NCI-H526 (cell line): ENCODE data around the gene BMP2K.

Experiments
- DNase-seq, 2 experiments: peaks; one replicate each; lab custom pipeline; 2025; lab: John Stamatoyannopoulos, UW

Gene BMP2K

DNA sequence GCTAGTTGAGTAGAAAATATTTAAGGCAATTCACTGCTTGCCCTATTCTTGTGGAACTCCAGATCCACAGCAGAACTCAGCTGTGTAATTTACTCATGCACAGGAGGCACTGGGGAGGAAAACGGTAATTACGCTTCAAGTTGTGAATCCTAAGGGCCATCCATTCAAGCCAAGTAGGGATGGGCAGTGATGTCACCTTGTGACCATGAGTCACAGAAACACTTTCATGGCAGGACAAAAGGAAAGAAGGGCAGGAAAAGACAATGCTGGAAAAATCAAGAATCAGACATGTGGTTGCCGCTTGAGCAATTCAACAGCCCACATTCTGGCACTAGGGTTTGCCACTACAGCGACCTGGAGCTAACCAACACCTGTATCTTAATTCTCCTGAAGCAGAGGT is 161.7 kb downstream of the BMP2K start:
- DNase-seq = no peak

DNA sequence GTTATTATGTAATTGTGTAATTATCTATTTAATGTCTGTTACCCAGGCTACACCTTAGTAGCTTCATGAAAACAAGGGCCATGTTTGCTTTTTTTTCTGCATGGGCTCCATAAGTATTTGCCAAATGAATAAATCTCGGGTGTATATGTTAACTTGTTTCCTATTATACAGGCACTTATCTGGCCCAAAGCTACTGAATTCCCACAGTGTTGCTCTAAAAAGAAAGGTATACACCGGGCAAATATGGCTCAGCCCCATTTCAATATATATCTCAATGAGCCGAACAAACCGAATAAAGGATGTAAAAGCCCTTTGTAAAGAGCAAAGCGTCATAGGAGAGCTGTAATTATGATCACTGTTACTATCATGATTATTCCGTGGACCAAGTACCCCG is 162.3 kb downstream of the BMP2K start:
- DNase-seq = no peak

DNA sequence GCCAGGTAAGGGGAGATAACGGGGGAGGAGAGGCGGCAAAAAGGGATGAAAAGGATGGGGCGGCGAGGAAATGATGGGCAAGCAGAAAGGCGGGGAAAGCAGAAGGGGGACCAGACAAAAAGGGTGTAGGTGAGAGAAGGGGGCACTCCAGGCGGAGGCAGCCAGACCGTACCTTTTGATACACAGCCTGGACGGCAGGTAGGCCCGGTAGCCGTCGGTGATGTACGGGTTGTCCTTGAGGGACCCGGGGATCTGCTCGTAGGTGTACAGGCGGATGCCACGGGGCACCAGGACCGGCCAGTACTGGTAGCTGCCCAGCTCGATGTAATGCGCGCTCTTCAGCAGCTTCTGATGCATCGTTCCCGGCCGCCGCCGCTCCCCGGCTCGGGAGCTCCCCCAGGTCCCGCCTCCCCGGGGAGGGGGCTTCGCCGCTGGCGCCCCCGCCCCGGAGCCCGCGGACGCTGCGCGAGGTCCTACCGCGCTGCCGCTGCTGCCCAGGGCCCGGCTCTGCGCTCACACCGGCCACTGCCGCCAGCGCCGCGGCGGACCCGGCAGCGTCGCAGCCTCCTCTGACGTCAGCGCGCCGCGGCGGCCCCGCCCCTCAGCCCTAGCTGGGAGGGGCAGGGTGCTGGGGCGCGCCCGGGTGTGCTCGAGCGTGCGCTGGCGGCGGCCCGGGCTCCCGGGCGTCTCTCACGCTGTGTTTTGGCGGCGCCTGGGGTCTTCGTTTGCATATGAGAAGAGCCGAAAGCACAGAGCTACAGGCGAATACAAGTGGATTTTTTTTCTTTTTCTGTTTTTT is 162.9 kb downstream of the BMP2K start, which contains the start of gene PAQR3:
TSS of gene PAQR3 (minus strand) at position 571 of the 799 bp plus-strand sequence. CDS start at position 357, 214 bp downstream.
- DNase-seq = peak; percentile 43 to 82

DNA sequence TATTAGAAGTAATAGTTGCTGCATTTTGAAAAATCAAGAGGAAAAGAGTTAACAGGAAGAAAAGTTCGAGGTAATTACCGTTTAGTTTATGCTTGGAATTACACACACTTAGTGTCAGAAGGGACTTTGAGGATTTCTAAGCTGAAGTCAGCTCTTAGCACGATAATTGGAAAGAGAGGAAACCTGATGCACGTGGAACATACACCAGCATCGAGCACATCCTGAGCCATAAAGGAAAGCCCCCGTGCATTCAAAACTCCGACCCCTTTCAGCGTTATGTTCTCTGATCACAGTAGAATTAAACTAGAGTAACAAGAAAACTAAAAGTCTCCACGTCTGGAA is 163.5 kb downstream of the BMP2K start:
- DNase-seq = peak in 1 of 2 experiments; percentile 41

DNA sequence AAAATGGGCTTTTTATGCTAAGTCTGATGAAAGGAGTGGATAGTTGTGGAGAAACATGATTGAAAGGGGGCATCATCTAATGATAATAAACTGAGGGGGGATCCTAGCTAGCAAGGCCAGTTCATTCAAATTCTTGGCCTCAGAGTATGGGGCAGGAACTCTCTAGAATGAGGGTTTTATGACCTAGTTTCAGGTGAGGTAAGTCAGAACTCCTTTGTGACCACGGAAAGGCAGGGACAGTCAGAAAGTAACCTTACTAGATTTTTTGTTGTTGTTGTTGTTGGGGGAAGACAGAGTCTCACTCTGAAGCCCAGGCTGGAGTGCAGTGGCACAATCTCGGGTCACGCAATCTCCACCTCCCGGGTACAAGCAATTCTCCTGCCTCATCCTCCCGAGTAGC is 164.6 kb downstream of the BMP2K start:
- DNase-seq = no peak

DNA sequence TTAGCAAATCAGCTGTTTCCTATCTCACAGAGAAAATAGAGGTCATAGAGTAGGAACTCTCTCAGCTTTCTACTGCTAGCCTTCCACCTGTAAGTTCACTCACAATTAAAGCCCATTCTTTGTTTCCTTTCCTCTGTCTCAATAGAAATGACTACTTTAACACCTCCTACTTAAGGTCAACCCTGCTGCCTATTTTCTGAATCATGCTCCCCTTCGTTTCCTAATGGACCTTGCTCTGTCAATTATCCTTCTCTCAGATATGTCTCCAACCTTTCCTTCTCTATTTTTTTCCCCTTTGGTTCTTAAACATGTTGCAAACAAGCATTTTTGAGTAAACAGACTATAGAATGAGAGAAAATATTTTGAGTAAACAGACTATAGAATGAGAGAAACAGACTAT is 168.2 kb downstream of the BMP2K start:
- DNase-seq = no peak

DNA sequence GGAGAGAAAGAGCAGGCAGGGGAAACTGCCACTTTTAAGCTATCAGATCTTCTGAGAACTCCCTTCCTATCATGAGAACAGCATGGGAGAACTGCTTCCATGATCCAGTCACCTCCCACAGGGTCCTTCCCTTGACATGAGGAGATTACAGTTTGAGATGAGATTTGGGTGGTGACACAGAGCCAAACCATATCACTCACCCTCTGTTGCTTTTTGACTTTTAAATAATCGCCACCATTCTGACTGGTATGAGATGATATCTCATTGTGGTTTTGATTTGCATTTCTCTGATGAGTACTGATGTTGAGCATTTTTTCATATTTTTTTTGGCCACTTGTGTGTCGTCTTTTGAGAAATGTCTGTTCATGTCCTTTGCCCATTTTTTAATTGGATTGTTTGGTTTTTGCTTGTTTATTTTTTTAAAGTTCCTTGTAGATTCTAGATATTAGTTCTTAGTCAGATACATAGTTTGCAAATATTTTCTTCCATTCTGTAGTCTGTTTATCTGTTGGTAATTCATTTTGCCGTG is 169.6 kb downstream of the BMP2K start:
- no peak for DNase-seq

DNA sequence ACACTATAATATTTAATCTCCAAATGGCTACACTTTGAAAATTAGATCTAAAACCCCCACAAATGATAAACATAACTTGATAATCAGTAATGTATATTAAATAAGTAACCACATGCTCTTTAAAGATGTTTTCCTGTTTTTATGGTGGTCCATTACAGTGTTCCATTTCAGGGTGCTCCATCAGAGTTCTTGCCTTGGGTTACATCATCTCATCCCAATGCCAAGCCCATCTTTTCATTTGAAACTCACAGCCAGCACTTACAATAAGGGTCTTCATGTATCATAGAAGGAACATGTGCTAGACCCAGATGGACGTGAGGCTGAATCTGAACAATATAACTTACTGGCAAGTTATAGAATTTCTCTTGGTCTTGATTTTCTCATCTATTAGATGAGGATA is 173.6 kb downstream of the BMP2K start:
- DNase-seq = no peak

DNA sequence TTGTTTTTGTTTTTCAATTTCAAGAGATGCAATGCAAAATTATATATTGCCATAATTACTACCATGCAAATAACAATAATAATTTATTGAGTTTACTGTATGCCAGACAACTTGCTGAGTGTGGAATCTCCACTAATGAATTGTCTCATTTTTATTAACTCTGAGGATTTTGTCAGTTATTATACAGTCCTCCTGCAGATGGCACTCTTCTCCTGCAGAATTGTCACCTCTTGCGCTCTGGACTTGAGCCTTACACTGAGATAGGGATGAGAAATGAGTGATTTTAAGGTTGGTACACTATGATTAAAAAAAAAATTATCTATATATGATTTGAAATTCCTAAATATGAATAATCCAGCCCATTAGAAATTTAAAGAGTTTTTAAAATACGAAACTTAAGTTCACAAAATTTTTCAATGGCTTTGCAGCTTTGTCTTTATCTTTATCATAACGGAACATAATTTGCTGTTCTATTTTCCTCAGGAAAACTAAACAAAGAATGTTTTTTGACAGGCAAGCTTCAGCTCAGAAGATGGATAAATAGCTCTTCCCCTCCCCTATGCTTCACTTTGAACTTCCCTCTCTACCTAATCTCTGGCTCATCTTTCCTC is 175.8 kb downstream of the BMP2K start:
- DNase-seq = peak in 1 of 2 experiments; percentile 33

DNA sequence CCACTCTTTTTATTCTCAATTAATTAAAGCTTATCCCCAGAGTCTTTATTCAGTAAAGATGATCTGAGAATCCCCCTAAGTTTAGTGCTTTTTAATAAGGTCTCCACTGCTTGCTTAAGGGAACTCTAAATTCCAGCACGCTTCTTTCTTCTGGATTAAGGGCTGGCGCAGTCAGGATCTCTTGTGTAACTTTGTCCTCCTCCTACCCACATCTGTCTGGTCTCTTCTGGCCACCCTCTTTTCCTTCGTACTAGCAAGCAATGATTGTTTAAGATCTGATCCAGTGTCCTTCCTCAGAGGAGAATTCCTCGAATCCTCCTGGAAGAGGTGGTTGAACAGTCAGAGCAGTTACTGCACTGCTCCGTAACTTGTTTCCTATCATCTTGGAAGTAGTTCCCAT is 177.1 kb downstream of the BMP2K start:
- DNase-seq = no peak

DNA sequence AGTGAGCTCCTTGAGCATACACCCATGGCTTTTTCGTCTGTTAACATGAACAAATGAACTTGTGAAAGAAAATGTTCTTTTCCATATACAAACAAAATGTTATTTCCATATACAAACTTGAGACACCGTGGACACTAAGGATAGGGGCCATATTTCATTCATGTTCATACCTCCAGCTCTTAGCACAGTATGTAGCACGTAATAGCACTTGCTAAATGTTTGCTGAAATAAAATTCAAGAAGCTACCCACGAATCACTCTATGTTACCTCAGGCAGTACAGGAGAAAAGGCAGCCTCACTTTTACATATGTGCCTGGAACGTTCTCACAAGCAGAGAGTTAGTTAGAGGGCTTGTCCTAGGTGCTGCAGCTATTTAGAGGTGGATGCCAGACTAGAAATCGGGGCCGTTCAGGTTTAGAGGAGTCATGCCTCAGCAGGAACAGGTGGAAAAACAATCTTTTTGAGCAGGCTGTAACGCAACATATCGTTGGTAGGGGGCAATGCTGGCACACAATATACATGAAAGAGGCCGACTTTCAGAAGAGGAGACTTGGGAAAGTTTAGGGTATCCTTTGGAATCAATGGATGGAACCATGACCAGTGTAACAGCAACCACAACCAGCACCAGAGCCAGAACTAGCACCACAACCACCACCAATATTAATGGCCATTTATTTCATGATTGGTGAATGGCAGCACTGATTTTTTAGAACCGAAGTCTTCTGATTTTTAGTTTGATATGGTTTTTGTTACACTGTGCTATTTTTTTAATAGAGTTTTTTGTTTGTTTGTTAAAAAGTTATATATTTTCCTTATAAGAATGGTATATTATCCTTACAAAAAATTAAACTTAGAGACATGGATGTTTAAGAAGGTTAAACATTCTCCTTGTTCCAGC is 177.9 kb downstream of the BMP2K start:
- peak; percentile 14 to 66 for DNase-seq

DNA sequence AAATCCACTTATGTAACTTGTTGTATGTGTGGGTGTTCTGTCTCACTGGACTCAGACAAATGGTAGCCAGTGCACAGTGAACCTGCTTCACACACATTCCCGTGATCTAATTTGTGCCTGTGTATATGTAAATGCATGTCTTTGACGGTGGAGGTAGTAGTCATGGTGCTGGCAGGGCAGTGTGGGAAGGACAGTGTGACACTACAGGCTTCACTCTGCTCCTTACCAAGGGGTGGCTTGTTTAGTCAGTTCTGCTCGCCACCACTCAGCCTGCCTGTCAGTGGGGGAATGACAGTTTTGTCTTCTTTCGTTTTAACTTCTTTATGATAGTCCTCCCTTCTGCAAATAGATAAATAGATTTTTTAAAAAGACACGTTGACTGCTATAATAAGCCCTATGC is 180.8 kb downstream of the BMP2K start:
- DNase-seq = peak; percentile 8 to 20

DNA sequence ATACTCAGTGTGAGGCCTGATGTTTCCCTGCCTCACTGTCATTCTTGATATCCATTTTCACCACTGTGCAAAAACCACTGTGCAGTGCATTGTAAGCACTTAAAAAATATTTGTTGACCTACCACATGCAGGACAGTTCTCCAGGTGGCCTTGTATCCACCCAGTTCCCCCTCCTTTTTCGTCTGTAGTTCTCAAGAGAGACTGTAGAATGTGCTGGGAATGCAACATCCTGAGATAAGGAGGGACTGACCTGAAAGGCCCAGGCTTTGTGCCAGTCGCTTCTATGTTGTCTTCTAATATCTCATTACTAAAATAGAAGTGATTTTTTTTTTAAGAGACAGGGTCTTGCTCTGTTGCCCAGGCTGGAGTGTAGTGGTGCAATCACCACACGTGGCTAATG is 184.8 kb downstream of the BMP2K start:
- no peak for DNase-seq
